Adrenal gland (tissue), 12 donors: Measurements from ENCODE around the gene SLC35C1. TPM values are rescaled to one million over a fixed set of nuclear protein-coding genes. Genes with fewer than 3 reads are reported as not detected.

Experiments used
- DNase-seq, 7 donors: peaks; one replicate each; pipeline ENCODE4 v3.0.0-alpha.2; 2019 to 2020
- H3K27ac ChIP-seq, 5 donors: fragments of 200-600 bp; sonication (generic) in 4 of 5; 1 replicate in 3 of 5; 2 replicates in 2 of 5; pipeline versions ENCODE4 v1.5.1 to v1.8.0; 2016 to 2020; ENCODE audit warnings: mild to moderate bottlenecking in 1 of 5
- H3K27me3 ChIP-seq: fragments of 200-600 bp; 2 replicates; pipeline ENCODE4 v1.8.0; 2021
- H3K36me3 ChIP-seq, 2 donors: fragments of 200-600 bp; replicated peaks in 1 of 2; 1 replicate in 1 of 2; 2 replicates in 1 of 2; pipeline versions ENCODE4 v1.5.1 to v1.8.0; 2018 to 2022
- H3K4me1 ChIP-seq, 2 donors: fragments of 200-600 bp; replicated peaks in 1 of 2; 1 replicate in 1 of 2; 2 replicates in 1 of 2; pipeline versions ENCODE4 v1.5.1 to v1.8.0; 2018 to 2021
- H3K4me3 ChIP-seq, 4 donors: fragments of 200-600 bp; sonication (generic) in 3 of 4; one replicate each; pipeline ENCODE4 v1.5.1; 2016 to 2018
- H3K9me3 ChIP-seq, 3 donors: fragments of 200-600 bp; sonication (generic) in 1 of 3; replicated peaks in 1 of 3; 1 replicate in 2 of 3; 2 replicates in 1 of 3; pipeline versions ENCODE4 v1.5.1 to v1.8.0; 2016 to 2021
- CTCF ChIP-seq, 6 experiments: fragments of 450-650 bp in 4 of 6; fragments of 200-600 bp in 2 of 6; sonication (generic) in 1 of 6; IDR thresholded peaks; 1 replicate in 5 of 6; 2 replicates in 1 of 6; pipeline versions ENCODE4 v1.5.1 to v1.8.0; 2016 to 2021; ENCODE audit warnings: antibody characterized with exemption in 6 of 6, mild to moderate bottlenecking in 2 of 6, moderate library complexity in 1 of 6
- POLR2A ChIP-seq, 2 donors: fragments of 450-650 bp; IDR thresholded peaks; one replicate each; pipeline ENCODE4 v1.6.1; 2017; ENCODE audit warnings: antibody characterized with exemption in 2 of 2, mild to moderate bottlenecking in 2 of 2, moderate library complexity in 1 of 2
- WGBS, 4 donors: extraction: QIAGEN DNeasy Blood & Tissue Kit in 2 of 4; methylation state at CpG; one replicate each; pipeline versions ENCODE4 v1.1.5 to v1.1.7; 2013 to 2017; 5-methylcytosine and 5-hydroxymethylcytosine counted together
- intact Hi-C, 2 donors: fragments of 100-400 bp; cut with DNase I; formaldehyde crosslinking; loops; one replicate each; pipeline versions ENCODE4 v1.14.1 to v1.15.0; 2022 to 2023
- polyA plus RNA-seq, 3 donors: library from polyadenylated mRNA; stranded (reverse); fragments of 200-250 nt in 2 of 3; fragments of 350-450 nt in 1 of 3; fragmentation: Illumina TruSeq in 1 of 3; extraction: RNeasy Lipid Tissue Mini Kit (QIAGEN cat#74804) in 1 of 3; gene quantifications; one replicate each; pipeline ENCODE4 v1.2.3, GENCODE V29; 2013 to 2014
- total RNA-seq, 9 donors: library from RNA; depleted of rRNA in 4 of 9; stranded (reverse); fragments of >200 nt in 4 of 9; fragments of 120-200 nt in 1 of 9; fragmentation: NEBNext Ultra II Directional in 1 of 9; extraction: Animal tissue kit (Norgen Biotek cat#: 25700) in 1 of 9; gene quantifications; one replicate each; pipeline versions ENCODE4 v1.1.0 to v1.2.4, GENCODE V29; 2013 to 2023
- donor health status: healthy with polysubstance abuse.
- donor health status: Bipolar disorder and iron deficiency.
- donor health status: DM: yes; HTN: yes; CAD: no.
- donor health status: DM: no; HTN: no; CAD: no.
- donor health status: DM: no; HTN: no; CAD: no.
- donor health status: DM: yes; HTN: yes; CAD: no.

The SLC35C1 gene
- total and polyA plus RNA-seq, 12 donors: 4.4 to 17.3 (median 10.1) TPM

DNA sequence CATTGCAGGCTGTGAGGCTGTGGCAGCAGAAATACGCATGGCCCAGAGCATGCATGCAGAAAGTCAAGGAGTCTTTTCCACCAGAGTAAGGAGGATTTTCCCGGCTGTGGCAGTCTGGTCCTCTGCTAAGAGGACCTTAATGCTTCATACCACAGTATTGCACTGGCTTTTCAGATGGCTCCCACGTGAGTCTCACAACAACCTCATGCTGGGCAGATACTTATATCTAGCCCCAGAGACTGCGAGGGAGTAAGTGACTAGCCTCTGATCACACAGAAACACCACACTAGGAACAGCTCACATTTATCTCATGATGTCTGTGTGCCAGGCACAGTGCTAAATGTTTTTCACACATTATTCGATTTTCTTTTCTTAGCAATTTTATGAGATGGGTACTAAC lies 50.4 kb downstream of the SLC35C1 start:
- WGBS, 4 donors: 62 to 77% (median 70%) methylated on average over 5 of the region's 5 CpGs
- no peak for TF ChIP-seq POLR2A (IDR thresholded peaks at IDR 0.05)
- TF ChIP-seq CTCF (IDR thresholded peaks at IDR 0.05): no peak
- no peaks in the 10 kb centered on the region for H3K9me3 ChIP-seq

GRCh38 chr11:45856044-45856468 lies 51.1 kb downstream of the SLC35C1 start:
- TF ChIP-seq CTCF (IDR thresholded peaks at IDR 0.05) (no peak), POLR2A (IDR thresholded peaks at IDR 0.05) (no peak)
- WGBS, 4 donors: 24 to 54% (median 42%) methylated on average over 6 of the region's 6 CpGs
- Histone ChIP-seq H3K9me3 (no peaks in the 10 kb centered on the region), H3K4me1 (peaks cover 54 to 87% of the 10 kb centered on the region in 2 donors), H3K4me3 (no peak overlapping the region), H3K27ac (peak overlapping the region in 3 of 5 donors; percentile 35 to 65 (median 65)), H3K27me3 (no peaks in the 10 kb centered on the region), H3K36me3 (peaks cover 0 to 18% of the 10 kb centered on the region in 2 donors)
- intact Hi-C loops: no loop called here
- peak in 3 of 7 donors; percentile 27 to 51 (median 43) for DNase-seq

More for the DNA sequence above, 50.4 kb downstream of the SLC35C1 start:
- no peak overlapping the region for H3K4me3 ChIP-seq
- H3K36me3 ChIP-seq: peaks cover 0 to 11% of the 10 kb centered on the region in 2 donors
- H3K27me3 ChIP-seq: no peaks in the 10 kb centered on the region
- H3K4me1 ChIP-seq: peaks cover 53 to 93% of the 10 kb centered on the region in 2 donors
- no peak for DNase-seq
- peak overlapping the region in 3 of 5 donors; percentile 35 to 65 (median 65) for H3K27ac ChIP-seq
- intact Hi-C loops: no loop called here

GRCh38 chr11:45857961-45858474 lies 53.1 kb downstream of the SLC35C1 start:
- intact Hi-C loops: no loop called here

More at GRCh38 chr11:45857961-45858474, 53.1 kb downstream of the SLC35C1 start:
- Histone ChIP-seq H3K36me3 (peaks cover 0 to 37% of the 10 kb centered on the region in 2 donors), H3K27ac (peak overlapping the region; percentile 9 to 87 (median 77)), H3K9me3 (no peaks in the 10 kb centered on the region), H3K4me1 (peaks cover 36 to 67% of the 10 kb centered on the region in 2 donors), H3K27me3 (no peaks in the 10 kb centered on the region), H3K4me3 (no peak overlapping the region)
- DNase-seq: peak; percentile 62 to 87 (median 82)
- TF ChIP-seq CTCF (IDR thresholded peaks at IDR 0.05): no peak
- TF ChIP-seq POLR2A (IDR thresholded peaks at IDR 0.05): peak in 1 of 2 donors; percentile 36
- WGBS, 4 donors: 5 to 14% (median 13%) methylated on average over 2 of the region's 2 CpGs
